Activated T-cell treated with anti-CD3 and anti-CD28 coated beads, Interleukin-2, amount 50 U/mL, for 48 hours (primary cell): Measurements from ENCODE around the gene HLA-DPA1.
"Not testable (repeated sequence)": the region's sequence is repeated elsewhere in the genome, so short reads cannot be mapped to it uniquely, and the experiment has no call there.

Experiments used
- DNase-seq, 2 experiments: peaks; one replicate each; pipeline ENCODE4 v3.0.0-alpha.2; 2020

The HLA-DPA1 gene

GRCh38 chr6:33073431-33073871 lies at the start of gene HLA-DPA1:
TSS of gene HLA-DPA1 (minus strand) at chr6:33073649.
- DNase-seq = peak; percentile 54 to 55

- DNase-seq = no peak
These were observed 49.7 kb upstream of the HLA-DPA1 start for GRCh38 chr6:33123181-33123580.

- no peak for DNase-seq
These were observed 46.6 kb upstream of the HLA-DPA1 start for GRCh38 chr6:33120001-33120400.

- no peak for DNase-seq
These were observed 45.2 kb upstream of the HLA-DPA1 start for GRCh38 chr6:33118525-33119123.

GRCh38 chr6:33117811-33118277 lies 44.4 kb upstream of the HLA-DPA1 start:
- no peak for DNase-seq

GRCh38 chr6:33116841-33117711 lies 43.6 kb upstream of the HLA-DPA1 start:
- DNase-seq = no peak

GRCh38 chr6:33116417-33116816 lies 43.0 kb upstream of the HLA-DPA1 start:
- no peak for DNase-seq

- DNase-seq = no peak
These were observed 41.0 kb upstream of the HLA-DPA1 start for GRCh38 chr6:33114406-33114805.

- DNase-seq = no peak
These were observed 40.3 kb upstream of the HLA-DPA1 start for GRCh38 chr6:33113755-33114154.

- DNase-seq = no peak
These were observed 38.7 kb upstream of the HLA-DPA1 start for GRCh38 chr6:33112148-33112547.

GRCh38 chr6:33108307-33108706 lies 34.9 kb upstream of the HLA-DPA1 start:
- no peak for DNase-seq

GRCh38 chr6:33107641-33108040 lies 34.2 kb upstream of the HLA-DPA1 start:
- DNase-seq = no peak

- no peak for DNase-seq
These were observed 32.7 kb upstream of the HLA-DPA1 start for GRCh38 chr6:33105916-33106871.

- no peak for DNase-seq
These were observed 31.9 kb upstream of the HLA-DPA1 start for GRCh38 chr6:33105386-33105785.

GRCh38 chr6:33104887-33105286 lies 31.4 kb upstream of the HLA-DPA1 start:
- DNase-seq = no peak

- DNase-seq = no peak
These were observed 30.3 kb upstream of the HLA-DPA1 start for GRCh38 chr6:33103776-33104175.

GRCh38 chr6:33101121-33101737 lies 27.8 kb upstream of the HLA-DPA1 start:
- DNase-seq = not testable (repeated sequence)

- DNase-seq = no peak
These were observed 22.2 kb upstream of the HLA-DPA1 start for GRCh38 chr6:33095681-33096080.

- no peak for DNase-seq
These were observed 20.4 kb upstream of the HLA-DPA1 start for GRCh38 chr6:33093855-33094254.

GRCh38 chr6:33092385-33092784 lies 18.9 kb upstream of the HLA-DPA1 start:
- DNase-seq = no peak

- DNase-seq = peak; percentile 73 to 76
These were observed 18.5 kb upstream of the HLA-DPA1 start for GRCh38 chr6:33091957-33092356.

- DNase-seq = no peak
These were observed 15.6 kb upstream of the HLA-DPA1 start for GRCh38 chr6:33088931-33089620.
